IMR-90 (cell line): Measurements from ENCODE around the gene CHST3. TPM values are rescaled to one million over a fixed set of nuclear protein-coding genes. Genes with fewer than 3 reads are reported as not detected.

Experiments used
- ATAC-seq: fragments of 200-7000 bp; cut with Tn5 transposase; 2 replicates; pipeline ENCODE4 v1.9.1; 2020; ENCODE audit warnings: low read depth, mild to moderate bottlenecking, moderate library complexity
- BruUV-seq: library from RNA; stranded (reverse); fragments of 400-500 nt; replicated peaks from 2 replicates; lab custom pipeline; 2021; lab: Mats Ljungman, UMichigan
- CTCF ChIA-PET: fragments of 300-600 bp; formaldehyde crosslinking; extraction: SDS; loops from one replicate; lab custom pipeline; 2021; ENCODE audit warnings: antibody characterized with exemption; lab: Yijun Ruan, JAX
- POLR2A ChIA-PET: fragments of 300-600 bp; sonication (Branson Sonifier 250); formaldehyde crosslinking; loops from one replicate; lab custom pipeline; 2022; ENCODE audit warnings: antibody characterized with exemption; ENCODE audit not compliant: unreplicated experiment; lab: Charles Lee
- DNase-seq: peaks from one replicate; pipeline ENCODE4 v3.0.0; 2013
- H2AFZ ChIP-seq: replicated peaks from 2 replicates; pipeline ENCODE3; 2013; ENCODE audit warnings: low read length, mild to moderate bottlenecking; ENCODE audit not compliant: poor library complexity
- H2AK5ac ChIP-seq: 2 replicates; pipeline ENCODE4 v1.6.1; 2013; ENCODE audit warnings: low read depth, low read length, inconsistent platforms
- H2AK9ac ChIP-seq: replicated peaks from 2 replicates; pipeline ENCODE3; 2013; ENCODE audit warnings: mild to moderate bottlenecking, low read depth, low read length, moderate library complexity; ENCODE audit not compliant: poor library complexity
- H2BK120ac ChIP-seq: 2 replicates; pipeline ENCODE4 v1.6.1; 2013; ENCODE audit warnings: low read depth, low read length, inconsistent platforms
- H2BK15ac ChIP-seq: 3 replicates; pipeline ENCODE4 v1.6.1; 2013; ENCODE audit warnings: low read depth, low read length, inconsistent platforms
- H2BK20ac ChIP-seq: 2 replicates; pipeline ENCODE4 v1.6.1; 2013; ENCODE audit warnings: low read depth, mild to moderate bottlenecking, inconsistent platforms, low read length, moderate library complexity
- H2BK5ac ChIP-seq: 2 replicates; pipeline ENCODE4 v1.6.1; 2013; ENCODE audit warnings: mild to moderate bottlenecking, low read depth, low read length, inconsistent platforms; ENCODE audit not compliant: poor library complexity, severe bottlenecking
- H3K14ac ChIP-seq: replicated peaks from 2 replicates; pipeline ENCODE4 v1.6.1; 2013; ENCODE audit warnings: low read depth, low read length, inconsistent platforms
- H3K18ac ChIP-seq: 2 replicates; pipeline ENCODE4 v1.6.1; 2013; ENCODE audit warnings: low read depth, low read length, control low read depth
- H3K23ac ChIP-seq: 2 replicates; pipeline ENCODE4 v1.6.1; 2013; ENCODE audit warnings: low read depth, low read length, inconsistent platforms
- H3K27ac ChIP-seq: 2 replicates; pipeline ENCODE4 v1.5.1; 2013; ENCODE audit warnings: mild to moderate bottlenecking, control low read depth, low read length; ENCODE audit not compliant: insufficient read depth
- H3K27me3 ChIP-seq: 2 replicates; pipeline ENCODE4 v1.6.1; 2013; ENCODE audit warnings: low read length; ENCODE audit not compliant: control insufficient read depth, insufficient read depth
- H3K36me3 ChIP-seq: 2 replicates; pipeline ENCODE4 v1.6.1; 2013; ENCODE audit warnings: low read length, mixed read lengths; ENCODE audit not compliant: control insufficient read depth, insufficient read depth
- H3K4ac ChIP-seq: 2 replicates; pipeline ENCODE4 v1.6.1; 2013; ENCODE audit warnings: low read depth, low read length, inconsistent platforms
- H3K4me1 ChIP-seq: 2 replicates; pipeline ENCODE4 v1.6.1; 2013; ENCODE audit warnings: low read length, mixed read lengths; ENCODE audit not compliant: control insufficient read depth, insufficient read depth
- H3K4me2 ChIP-seq: 2 replicates; pipeline ENCODE4 v1.6.1; 2013; ENCODE audit warnings: low read depth, mild to moderate bottlenecking, control low read depth, low read length, moderate library complexity
- H3K4me3 ChIP-seq: 2 replicates; pipeline ENCODE4 v1.5.1; 2013; ENCODE audit warnings: low read depth, mild to moderate bottlenecking, control low read depth, low read length, moderate library complexity; ENCODE audit not compliant: insufficient read depth
- H3K56ac ChIP-seq: 2 replicates; pipeline ENCODE4 v1.6.1; 2013; ENCODE audit warnings: low read length, inconsistent platforms; ENCODE audit not compliant: insufficient read depth; ENCODE audit errors: extremely low read depth
- H3K79me1 ChIP-seq, 2 experiments: 2 replicates each; pipeline ENCODE4 v1.6.1; 2013; ENCODE audit warnings: low read length in 2 of 2, inconsistent platforms in 1 of 2, low read depth in 1 of 2
- H3K9ac ChIP-seq: 2 replicates; pipeline ENCODE4 v1.6.1; 2013; ENCODE audit warnings: low read depth, low read length, control low read depth
- H3K9me1 ChIP-seq: 2 replicates; pipeline ENCODE4 v1.6.1; 2013; ENCODE audit warnings: low read length, inconsistent platforms; ENCODE audit not compliant: insufficient read depth
- H3K9me3 ChIP-seq: 2 replicates; pipeline ENCODE4 v1.6.1; 2013; ENCODE audit warnings: low read length; ENCODE audit not compliant: control insufficient read depth, insufficient read depth
- H4K20me1 ChIP-seq: 2 replicates; pipeline ENCODE4 v1.6.1; 2013; ENCODE audit warnings: low read length, inconsistent platforms; ENCODE audit not compliant: insufficient read depth
- H4K5ac ChIP-seq: 2 replicates; pipeline ENCODE4 v1.6.1; 2013; ENCODE audit warnings: mild to moderate bottlenecking, low read depth, low read length, control low read depth
- H4K8ac ChIP-seq, 2 experiments: 2 replicates each; pipeline ENCODE4 v1.6.1; 2013; ENCODE audit warnings: low read depth in 2 of 2, low read length in 2 of 2, control low read depth in 1 of 2, inconsistent platforms in 1 of 2
- H4K91ac ChIP-seq: 2 replicates; pipeline ENCODE4 v1.6.1; 2013; ENCODE audit warnings: low read depth, low read length, inconsistent platforms; ENCODE audit not compliant: insufficient read depth
- CEBPB ChIP-seq: IDR thresholded peaks from 2 replicates; pipeline ENCODE4 v1.6.1; 2012; ENCODE audit warnings: low read depth, low read length, improper control_type of control experiment
- CHD1 ChIP-seq: IDR thresholded peaks from 2 replicates; pipeline ENCODE4 v1.6.1; 2012; ENCODE audit warnings: low read depth, low read length, improper control_type of control experiment
- CTCF ChIP-seq: conservative IDR thresholded peaks from 2 replicates; pipeline ENCODE4 v1.5.1; 2012; ENCODE audit warnings: mild to moderate bottlenecking, low read depth, low read length, improper control_type of control experiment
- ELK1 ChIP-seq: fragments of 150-350 bp; IDR thresholded peaks from 2 replicates; pipeline ENCODE4 v1.6.1; 2016; ENCODE audit warnings: low read depth, mild to moderate bottlenecking, low read length, moderate library complexity, borderline replicate concordance
- FOS ChIP-seq: fragments of 150-350 bp; IDR thresholded peaks from 2 replicates; pipeline ENCODE4 v1.6.1; 2016; ENCODE audit warnings: low read depth, low read length
- MXI1 ChIP-seq: IDR thresholded peaks from 2 replicates; pipeline ENCODE4 v1.6.1; 2012; ENCODE audit warnings: low read depth, mild to moderate bottlenecking, low read length, moderate library complexity, borderline replicate concordance
- NFE2L2 ChIP-seq: fragments of 150-350 bp; IDR thresholded peaks from 2 replicates; pipeline ENCODE4 v1.6.1; 2016; ENCODE audit warnings: low read depth, mild to moderate bottlenecking, low read length
- POLR2A ChIP-seq: IDR thresholded peaks from 2 replicates; pipeline ENCODE4 v1.6.1; 2012; ENCODE audit warnings: mild to moderate bottlenecking, low read depth, low read length
- RAD21 ChIP-seq: IDR thresholded peaks from 2 replicates; pipeline ENCODE4 v1.6.1; 2012; ENCODE audit warnings: low read length, improper control_type of control experiment
- RCOR1 ChIP-seq: IDR thresholded peaks from 2 replicates; pipeline ENCODE4 v1.6.1; 2012; ENCODE audit warnings: mild to moderate bottlenecking, low read length, improper control_type of control experiment; ENCODE audit not compliant: insufficient replicate concordance
- RFX5 ChIP-seq: IDR thresholded peaks from 2 replicates; pipeline ENCODE4 v1.8.0; 2012; ENCODE audit warnings: low read depth, mild to moderate bottlenecking, low read length, moderate library complexity
- SMC3 ChIP-seq: fragments of 150-350 bp; IDR thresholded peaks from 2 replicates; pipeline ENCODE4 v1.6.1; 2016; ENCODE audit warnings: low read depth, mild to moderate bottlenecking, antibody characterized with exemption, low read length, moderate library complexity
- WGBS, 2 experiments: methylation state at CpG; one replicate each; pipeline versions ENCODE4 v1.1.5 to v1.1.7; 2013; ENCODE audit warnings: missing lambda C conversion rate in 2 of 2; ENCODE audit not compliant: insufficient read length in 1 of 2; ENCODE audit errors: extremely low coverage in 2 of 2; 5-methylcytosine and 5-hydroxymethylcytosine counted together
- dilution Hi-C: fragments of 300-500 bp; cut with HindIII; formaldehyde crosslinking; loops from one replicate; pipeline ENCODE4 v1.14.3; 2018; ENCODE audit warnings: low sequenced_read_pairs; ENCODE audit not compliant: unreplicated experiment
- in situ Hi-C: fragments of 300-500 bp; cut with MboI; formaldehyde crosslinking; loops from 3 replicates; pipeline ENCODE4 v1.14.3; 2019; ENCODE audit warnings: low sequenced_read_pairs, inconsistent platforms, mixed read lengths
- intact Hi-C: fragments of 100-400 bp; cut with micrococcal nuclease; formaldehyde crosslinking; loops from 2 replicates; pipeline ENCODE4 v1.10.0; 2022
- polyA plus RNA-seq, 3 experiments: library from polyadenylated mRNA; depleted of rRNA; stranded (reverse); fragments of >200 nt; gene quantifications; 2 replicates each; pipeline ENCODE4 v1.2.3, GENCODE V29; 2012; ENCODE audit warnings: low replicate concordance in 1 of 3
- total RNA-seq: library from RNA; depleted of rRNA; stranded (reverse); fragments of >200 nt; gene quantifications from 2 replicates; pipeline ENCODE4 v1.2.3, GENCODE V29; 2012

CHST3 gene
- total and polyA plus RNA-seq, 2 of the 4 experiments (the other 2 are of a cell fraction), result 8.6 to 9.0 TPM

GRCh38 chr10:72019085-72019876, 55.1 kb downstream of the CHST3 start (continued):
- TF ChIP-seq POLR2A, result no peak

- WGBS, 2 experiments, result 83% methylated on average over 1 of the region's 9 CpGs; no CpG with 5 or more reads in 1 of the 2 experiments
- DNase-seq (no peak), ATAC-seq (no peak)
- Histone ChIP-seq H4K20me1 (peaks cover 10% of the 10 kb centered on the region; the same call in 1 of the 2 replicates), H4K5ac (no peak overlapping the region), H3K27ac (no peak overlapping the region), H3K27me3 (peaks cover 5% of the 10 kb centered on the region), H3K4ac (no peak overlapping the region), H3K4me3 (no peak overlapping the region), H3K18ac (no peak overlapping the region; the same call in 1 of the 2 replicates), H2AK9ac (no peak overlapping the region), H2AK5ac (no peak overlapping the region), H3K4me1 (peaks cover 18% of the 10 kb centered on the region), H3K4me2 (no peak overlapping the region), H3K56ac (no peak overlapping the region), H3K23ac (0 out of 2 replicates have a peak overlapping the region, but pooled peaks have one; percentile 43), H2BK15ac (no peak overlapping the region), H2BK20ac (no peak overlapping the region), H4K91ac (no peak overlapping the region), H3K9me1 (peaks cover 8% of the 10 kb centered on the region), H2AFZ (no peak overlapping the region), H3K9ac (no peak overlapping the region), H2BK120ac (no peak overlapping the region), H3K14ac (no peak overlapping the region), H3K79me1 (no peaks in the 10 kb centered on the region), H3K9me3 (no peaks in the 10 kb centered on the region), H3K36me3 (no peaks in the 10 kb centered on the region), H2BK5ac (no peak overlapping the region), H4K8ac (no peak overlapping the region)
- no TSS peak for BruUV-seq
- dilution Hi-C loops (no loop called here), in situ Hi-C loops (no loop called here), intact Hi-C loops (no loop called here)
- ChIA-PET POLR2A (no interaction called here), CTCF (interaction anchor here (1.1 kb wide), 1 partner anchor 125 kb away, joined by 4 read pairs; no protein-coding TSS in a partner anchor)
- TF ChIP-seq CEBPB (no peak), RFX5 (no peak), NFE2L2 (no peak), POLR2A (no peak), CHD1 (no peak), SMC3 (no peak), RAD21 (no peak), ELK1 (no peak), MXI1 (no peak), CTCF (no peak), RCOR1 (no peak), FOS (no peak)
Observed at GRCh38 chr10:72020914-72021809, 57.0 kb downstream of the CHST3 start.
